B cell (primary cell): ENCODE data around the gene TRMT6. TPM values are rescaled to one million over a fixed set of nuclear protein-coding genes. Genes with fewer than 3 reads are reported as not detected.

Experiments used
- ATAC-seq: fragments of 200-7000 bp; cut with Tn5 transposase; one replicate; pipeline ENCODE4 v1.10.0; 2021; ENCODE audit warnings: low read depth, mild to moderate bottlenecking, moderate number of reproducible peaks, moderate library complexity
- CTCF ChIA-PET: fragments of 350-600 bp; sonication (Branson Sonifier 250); formaldehyde crosslinking; loops from one replicate; lab custom pipeline; 2021; ENCODE audit warnings: antibody characterized with exemption, inconsistent platforms; lab: Charles Lee
- POLR2A ChIA-PET: fragments of 350-600 bp; sonication (Branson Sonifier 250); formaldehyde crosslinking; loops from one replicate; lab custom pipeline; 2021; ENCODE audit warnings: antibody characterized with exemption; lab: Charles Lee
- DNase-seq: peaks from one replicate; pipeline ENCODE4 v3.0.0; 2013
- H2AFZ ChIP-seq: 2 replicates; pipeline ENCODE4 v1.6.1; 2012; ENCODE audit warnings: mild to moderate bottlenecking, low read depth, low read length; ENCODE audit not compliant: insufficient read depth, poor library complexity, severe bottlenecking
- H3K27ac ChIP-seq, 2 donors: 1 replicate in 1 of 2; 2 replicates in 1 of 2; pipeline ENCODE4 v1.5.1; 2012 to 2013; ENCODE audit warnings: low read length in 2 of 2, mild to moderate bottlenecking in 2 of 2, moderate library complexity in 1 of 2
- H3K27me3 ChIP-seq, 4 experiments: fragments of 200-600 bp in 1 of 4; sonication (generic) in 1 of 4; replicated peaks in 1 of 4; 1 replicate in 2 of 4; 2 replicates in 2 of 4; pipeline versions ENCODE4 v1.6.1 to v1.7.0; 2013 to 2016; ENCODE audit warnings: low read length in 3 of 4, mild to moderate bottlenecking in 2 of 4, mixed read lengths in 1 of 4, moderate library complexity in 1 of 4; ENCODE audit not compliant: insufficient read depth in 4 of 4, control insufficient read depth in 3 of 4; ENCODE audit errors: control extremely low read depth in 1 of 4
- H3K36me3 ChIP-seq, 2 experiments: replicated peaks in 1 of 2; 1 replicate in 1 of 2; 2 replicates in 1 of 2; pipeline versions ENCODE4 v1.6.1 to v1.7.1; 2013; ENCODE audit warnings: low read length in 1 of 2; ENCODE audit not compliant: insufficient read depth in 2 of 2, control insufficient read depth in 1 of 2; ENCODE audit errors: control extremely low read depth in 1 of 2, extremely low read depth in 1 of 2
- H3K4me1 ChIP-seq, 2 donors: fragments of 200-600 bp in 1 of 2; sonication (generic) in 1 of 2; 1 replicate in 1 of 2; 2 replicates in 1 of 2; pipeline versions ENCODE4 v1.5.1 to v1.6.1; 2013 to 2017; ENCODE audit warnings: low read length in 2 of 2; ENCODE audit not compliant: control insufficient read depth in 2 of 2, insufficient read depth in 2 of 2
- H3K4me2 ChIP-seq: replicated peaks from 2 replicates; pipeline ENCODE3; 2012; ENCODE audit warnings: mild to moderate bottlenecking, low read depth, low read length; ENCODE audit not compliant: poor library complexity, severe bottlenecking
- H3K4me3 ChIP-seq, 5 experiments: fragments of 200-600 bp in 1 of 5; sonication (generic) in 1 of 5; 1 replicate in 3 of 5; 2 replicates in 2 of 5; pipeline versions ENCODE4 v1.5.1 to v1.7.0; 2011 to 2016; ENCODE audit warnings: low read length in 4 of 5, mild to moderate bottlenecking in 4 of 5, low read depth in 2 of 5, control low read depth in 1 of 5, moderate library complexity in 1 of 5; ENCODE audit not compliant: insufficient read depth in 1 of 5; ENCODE audit errors: control extremely low read depth in 1 of 5, extremely low read depth in 1 of 5
- H3K79me2 ChIP-seq: fragments of 200-600 bp; sonication (generic); one replicate; pipeline ENCODE4 v1.6.0; 2016; ENCODE audit warnings: low read length; ENCODE audit not compliant: control insufficient read depth, insufficient read depth
- H3K9ac ChIP-seq: fragments of 200-600 bp; sonication (generic); 2 replicates; pipeline ENCODE4 v1.6.1; 2017; ENCODE audit warnings: mild to moderate bottlenecking, low read length, moderate library complexity
- H3K9me3 ChIP-seq, 3 donors: one replicate each; pipeline versions ENCODE4 v1.6.1 to v1.7.1; 2013; ENCODE audit warnings: low read length in 2 of 3; ENCODE audit not compliant: control insufficient read depth in 2 of 3, insufficient read depth in 1 of 3; ENCODE audit errors: control extremely low read depth in 1 of 3
- H4K20me1 ChIP-seq: 2 replicates; pipeline ENCODE4 v1.6.0; 2012; ENCODE audit warnings: mild to moderate bottlenecking, low read length; ENCODE audit not compliant: insufficient read depth, control insufficient read depth, poor library complexity, severe bottlenecking
- H3K27ac Mint-ChIP-seq: one replicate; pipeline ENCODE4 v1.8.0; 2021; ENCODE audit warnings: mixed read lengths
- H3K27me3 Mint-ChIP-seq: one replicate; pipeline ENCODE4 v1.8.0; 2021; ENCODE audit warnings: mixed read lengths
- H3K4me1 Mint-ChIP-seq: one replicate; pipeline ENCODE4 v1.8.0; 2021; ENCODE audit warnings: mixed read lengths
- H3K4me3 Mint-ChIP-seq: one replicate; pipeline ENCODE4 v1.8.0; 2021; ENCODE audit warnings: mixed read lengths
- H3K9me3 Mint-ChIP-seq: one replicate; pipeline ENCODE4 v1.8.0; 2022; ENCODE audit warnings: mixed read lengths; ENCODE audit not compliant: insufficient read depth
- CTCF ChIP-seq: fragments of 200-600 bp; IDR thresholded peaks from one replicate; pipeline ENCODE4 v1.8.0; 2022; ENCODE audit warnings: antibody characterized with exemption, mild to moderate bottlenecking
- EZH2 ChIP-seq: IDR thresholded peaks from 2 replicates; pipeline ENCODE4 v1.6.1; 2012; ENCODE audit warnings: borderline replicate concordance, low read depth, mild to moderate bottlenecking, moderate library complexity, low read length; ENCODE audit not compliant: insufficient read depth, poor library complexity, severe bottlenecking
- WGBS: methylation state at CpG from one replicate; pipeline ENCODE4 v1.1.5; 2013; ENCODE audit warnings: missing lambda C conversion rate; ENCODE audit not compliant: insufficient coverage; 5-methylcytosine and 5-hydroxymethylcytosine counted together
- intact Hi-C: fragments of 100-400 bp; cut with micrococcal nuclease; formaldehyde crosslinking; loops from one replicate; pipeline ENCODE4 v1.10.0; 2022
- polyA plus RNA-seq: library from polyadenylated mRNA; depleted of rRNA; stranded (reverse); fragments of >200 nt; gene quantifications from 2 replicates; pipeline ENCODE4 v1.2.3, GENCODE V29; 2012
- total RNA-seq, 2 donors: library from RNA; stranded (reverse); fragments of 120-200 nt in 1 of 2; gene quantifications; 1 replicate in 1 of 2; 2 replicates in 1 of 2; pipeline versions ENCODE4 v1.2.3 to v1.2.4, GENCODE V29; 2013 to 2022

The TRMT6 gene
- total and polyA plus RNA-seq, 2 donors (not counting 1 experiment from before 2014, with no cell fraction given), result 5.7 to 18.2 TPM

GRCh38 chr20:5947276-5947675 is 3.1 kb downstream of the TRMT6 start:
- TF ChIP-seq EZH2 (no peak), CTCF (no peak)

GRCh38 chr20:5945963-5946362 is 4.4 kb downstream of the TRMT6 start:
- Histone ChIP-seq H3K9me3 (no peaks in the 10 kb centered on the region), H2AFZ (no peak overlapping the region), H3K27ac (no peak overlapping the region), H3K4me1 (peaks cover 9 to 12% of the 10 kb centered on the region in 2 donors), H3K79me2 (peaks cover 16% of the 10 kb centered on the region), H3K4me3 (no peak overlapping the region), H3K9ac (no peak overlapping the region), H3K36me3 (peaks cover 3 to 60% of the 10 kb centered on the region in 2 experiments), H3K27me3 (no peaks in the 10 kb centered on the region), H3K4me2 (no peak overlapping the region), H4K20me1 (no peaks in the 10 kb centered on the region)
- WGBS, result 96% methylated on average over 2 of the region's 3 CpGs
- Mint-ChIP-seq H3K27ac (no peak overlapping the region), H3K27me3 (no peaks in the 10 kb centered on the region), H3K4me1 (peaks cover 18% of the 10 kb centered on the region), H3K4me3 (no peak overlapping the region), H3K9me3 (no peaks in the 10 kb centered on the region)
- CTCF ChIA-PET, result no interaction called here
- DNase-seq (no peak), ATAC-seq (no peak)
- intact Hi-C loops, result no loop called here
- POLR2A ChIA-PET, result no interaction called here
- TF ChIP-seq CTCF (no peak), EZH2 (no peak)

More at GRCh38 chr20:5947276-5947675, 3.1 kb downstream of the TRMT6 start:
- Mint-ChIP-seq H3K4me1 (peaks cover 21% of the 10 kb centered on the region), H3K4me3 (no peak overlapping the region), H3K27ac (no peak overlapping the region), H3K9me3 (no peaks in the 10 kb centered on the region), H3K27me3 (no peaks in the 10 kb centered on the region)
- Histone ChIP-seq H3K27me3 (no peaks in the 10 kb centered on the region), H3K4me2 (no peak overlapping the region), H3K9me3 (no peaks in the 10 kb centered on the region), H2AFZ (no peak overlapping the region), H3K79me2 (peaks cover 28% of the 10 kb centered on the region), H3K36me3 (peaks cover 3 to 47% of the 10 kb centered on the region in 2 experiments), H3K4me3 (no peak overlapping the region), H4K20me1 (no peaks in the 10 kb centered on the region), H3K4me1 (peaks cover 14 to 18% of the 10 kb centered on the region in 2 donors), H3K9ac (no peak overlapping the region), H3K27ac (no peak overlapping the region)
- CTCF ChIA-PET, result interaction anchor here (0.9 kb wide), 1 partner anchor 17 kb away, joined by 3 read pairs; no protein-coding TSS in a partner anchor
- 85% methylated on average over 3 of the region's 6 CpGs for WGBS
- DNase-seq, result no peak
- intact Hi-C loops, result no loop called here
- POLR2A ChIA-PET, result no interaction called here
- ATAC-seq, result no peak
